IPS-18c (cell line): Measurements from ENCODE around the gene CEP112.
"Not testable (repeated sequence)": the region's sequence is repeated elsewhere in the genome, so short reads cannot be mapped to it uniquely, and the experiment has no call there.

Source experiments
- H3K4me3 ChIP-seq: 2 replicates; pipeline ENCODE4 v1.7.0; 2013; ENCODE audit warnings: low read depth, mild to moderate bottlenecking, low read length, moderate library complexity; ENCODE audit not compliant: insufficient read depth
- H3K9me3 ChIP-seq: one replicate; pipeline ENCODE4 v1.6.1; 2013; ENCODE audit warnings: mild to moderate bottlenecking, low read length, moderate library complexity; ENCODE audit not compliant: control insufficient read depth, insufficient read depth

Gene CEP112

DNA sequence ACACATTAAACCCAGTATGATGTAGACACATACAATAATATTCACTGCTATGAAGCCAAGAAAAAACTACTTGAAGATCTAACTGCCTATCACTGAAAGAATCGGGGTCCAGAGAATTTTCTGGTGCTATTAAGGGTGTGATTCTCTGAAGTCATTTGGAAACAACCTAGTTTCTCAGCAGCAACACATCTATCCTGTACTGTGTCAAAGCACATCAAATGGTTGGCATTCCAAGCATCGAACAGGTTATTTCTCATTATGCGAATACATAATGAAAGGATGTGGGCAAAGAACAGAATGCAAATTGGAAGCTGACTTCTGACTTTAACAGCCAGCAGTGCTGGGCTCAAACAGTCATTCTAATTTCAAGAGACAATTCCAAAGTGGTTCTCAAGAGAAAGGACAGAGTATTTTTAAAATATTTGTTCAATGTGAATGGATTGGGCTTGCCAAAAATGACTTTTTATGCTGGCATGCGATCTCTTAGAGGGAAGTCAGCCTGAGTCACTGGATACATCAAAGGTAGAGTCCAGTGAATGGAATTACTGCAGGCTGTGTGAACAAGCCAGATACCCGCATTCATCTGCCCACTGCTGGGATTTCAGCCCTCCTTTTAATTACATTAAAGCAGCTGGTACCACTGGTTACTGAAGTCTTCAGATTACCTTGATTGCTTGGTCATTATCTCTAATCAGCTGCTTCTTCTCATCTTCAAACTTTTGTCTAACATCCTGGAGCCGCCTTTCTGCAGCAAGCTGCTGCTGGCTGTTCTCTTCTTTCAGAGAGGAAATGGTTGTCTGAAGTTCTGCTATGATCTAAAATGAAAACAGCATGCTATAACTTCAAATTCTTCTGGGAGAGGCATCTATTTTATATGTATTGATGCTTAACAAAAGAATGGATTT lies 449.3 kb downstream of the CEP112 start:
- Histone ChIP-seq H3K4me3 (no peak overlapping the region), H3K9me3 (no peaks in the 10 kb centered on the region)

DNA sequence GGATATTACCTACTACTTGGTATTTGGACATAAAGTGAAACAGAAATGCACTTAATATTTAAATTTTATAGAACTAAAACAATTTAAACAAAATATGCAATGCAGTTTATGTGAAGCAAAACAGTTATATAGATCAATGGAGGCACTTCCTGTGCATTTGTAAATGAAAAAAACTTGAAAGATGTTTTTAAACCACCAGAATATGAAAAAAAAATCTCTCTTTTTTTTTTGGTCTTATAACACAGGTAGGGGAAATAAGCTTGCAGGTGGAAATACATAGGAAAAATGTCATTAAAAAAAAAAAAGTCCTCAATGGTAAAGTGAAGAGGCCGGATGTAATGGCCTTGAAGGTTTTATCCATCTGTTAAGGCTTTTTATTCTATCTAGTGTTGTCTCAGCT lies 450.2 kb downstream of the CEP112 start:
- no peaks in the 10 kb centered on the region for H3K9me3 ChIP-seq

DNA sequence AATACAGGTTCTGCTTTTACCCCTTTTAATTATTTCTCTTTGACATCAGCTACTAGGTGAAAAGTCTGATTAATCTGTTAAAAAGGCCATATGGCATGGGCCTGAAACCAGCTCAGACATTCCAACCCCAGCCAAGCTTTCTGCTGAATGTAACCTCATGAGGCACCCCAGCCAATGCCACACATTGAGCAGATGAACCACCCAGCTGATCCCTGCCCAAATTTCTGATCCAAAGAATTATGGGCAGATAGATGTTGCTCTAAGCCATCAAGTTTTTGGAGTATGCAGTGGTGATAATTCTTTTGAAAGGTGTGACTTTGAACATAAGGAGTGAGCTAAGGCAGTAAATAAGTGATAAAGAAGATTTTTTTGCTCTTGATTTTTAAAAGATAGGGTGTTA lies 452.9 kb downstream of the CEP112 start:
- Histone ChIP-seq H3K4me3 (no peak overlapping the region), H3K9me3 (no peaks in the 10 kb centered on the region)

More for the DNA sequence above, 450.2 kb downstream of the CEP112 start:
- H3K4me3 ChIP-seq, result no peak overlapping the region

DNA sequence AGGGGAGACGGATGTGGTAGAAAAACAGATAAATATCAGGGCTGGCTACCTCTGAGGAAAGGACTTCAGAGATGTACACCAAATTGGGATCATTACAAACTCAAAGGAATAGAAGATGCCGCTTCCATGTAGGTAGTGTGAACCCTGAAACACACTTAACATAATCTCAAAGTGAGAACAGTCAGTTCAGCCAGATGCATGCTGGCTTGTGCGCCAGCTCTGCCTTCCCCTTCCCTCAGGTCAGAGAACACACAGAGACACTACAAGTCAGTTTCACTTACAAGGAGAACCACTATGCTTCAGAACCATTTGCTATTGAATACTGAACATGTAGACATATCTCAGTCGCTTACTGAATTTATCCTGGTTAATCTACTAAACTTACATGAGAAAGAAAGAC lies 454.5 kb downstream of the CEP112 start:
- Histone ChIP-seq H3K9me3 (no peaks in the 10 kb centered on the region), H3K4me3 (no peak overlapping the region)

DNA sequence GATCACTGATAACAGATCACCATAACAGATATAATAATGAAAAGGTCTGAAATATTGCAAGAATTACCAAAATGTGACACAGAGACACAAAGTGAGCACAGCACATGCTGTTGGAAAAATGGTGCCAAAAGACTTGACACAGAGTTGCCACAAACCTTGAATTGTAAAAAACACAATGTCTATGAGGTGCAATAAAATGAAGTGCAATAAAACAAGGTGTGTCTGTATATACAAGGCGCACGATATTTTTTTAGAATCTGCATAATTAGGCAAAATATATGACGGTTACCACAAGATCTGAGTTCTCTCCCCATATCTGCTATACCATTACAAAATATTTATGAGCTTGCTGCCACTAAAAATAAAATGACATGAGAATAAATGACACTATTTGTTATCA lies 458.6 kb downstream of the CEP112 start:
- Histone ChIP-seq H3K9me3 (no peaks in the 10 kb centered on the region), H3K4me3 (no peak overlapping the region)

DNA sequence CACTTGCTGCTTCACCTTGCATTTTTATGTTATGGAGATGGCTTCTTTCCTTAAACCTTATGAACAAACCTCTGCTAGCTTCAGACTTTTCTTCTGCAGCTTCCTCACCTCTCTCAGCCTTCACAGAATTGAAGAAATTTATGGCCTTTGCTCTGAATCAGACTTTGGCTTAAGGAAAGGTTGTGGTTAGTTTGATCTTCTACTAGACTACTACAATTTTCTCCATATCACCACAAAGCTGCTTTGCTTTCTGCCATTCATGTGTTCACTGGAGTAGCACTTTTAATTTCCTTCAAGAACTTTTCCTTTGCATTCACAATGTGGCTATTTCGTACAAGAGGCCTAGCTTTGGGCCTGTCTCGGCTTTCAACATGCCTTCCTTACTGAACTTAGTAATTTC lies 459.3 kb downstream of the CEP112 start:
- not testable (repeated sequence) for H3K4me3 ChIP-seq, H3K9me3 ChIP-seq

DNA sequence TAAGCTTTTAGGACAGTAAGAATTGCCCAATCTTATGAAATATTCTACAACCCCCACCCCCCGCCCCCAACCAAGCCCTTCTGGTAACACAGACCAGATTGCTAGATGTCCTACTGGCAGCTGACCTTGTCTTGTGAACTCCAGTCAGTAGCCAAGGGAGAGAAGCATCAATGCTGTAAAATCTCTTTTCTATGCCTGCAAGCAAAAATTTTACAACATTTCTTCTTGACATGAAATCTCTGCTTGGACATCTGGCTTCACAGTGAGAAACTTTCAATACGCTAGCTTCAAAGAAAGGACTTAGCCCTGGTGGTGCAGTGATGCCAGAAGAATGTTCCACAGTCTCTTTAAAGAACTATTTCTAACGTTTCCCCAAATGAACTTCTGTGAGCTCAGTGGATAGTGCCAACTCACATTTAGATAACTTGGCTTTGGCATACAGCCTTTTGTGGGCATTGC lies 461.2 kb downstream of the CEP112 start:
- Histone ChIP-seq H3K4me3 (no peak overlapping the region), H3K9me3 (no peaks in the 10 kb centered on the region)

DNA sequence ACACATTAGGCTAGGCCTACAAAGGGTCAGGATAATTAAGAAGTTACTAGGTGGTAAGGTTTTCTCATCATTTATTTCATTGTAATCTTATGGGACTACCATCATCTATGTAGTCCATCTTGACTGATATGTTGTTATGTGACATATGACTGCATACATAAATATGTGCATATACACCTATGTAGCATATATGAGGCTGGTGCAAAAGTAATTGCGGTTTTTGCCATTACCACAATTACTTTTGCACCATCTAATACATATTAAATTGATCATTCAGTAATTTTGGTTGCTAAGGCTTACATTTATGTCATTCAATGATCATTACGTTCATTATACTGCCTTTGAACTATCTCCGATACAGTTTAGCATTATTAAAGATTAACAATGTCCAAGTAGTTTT lies 462.7 kb downstream of the CEP112 start:
- H3K9me3 ChIP-seq, result no peaks in the 10 kb centered on the region

DNA sequence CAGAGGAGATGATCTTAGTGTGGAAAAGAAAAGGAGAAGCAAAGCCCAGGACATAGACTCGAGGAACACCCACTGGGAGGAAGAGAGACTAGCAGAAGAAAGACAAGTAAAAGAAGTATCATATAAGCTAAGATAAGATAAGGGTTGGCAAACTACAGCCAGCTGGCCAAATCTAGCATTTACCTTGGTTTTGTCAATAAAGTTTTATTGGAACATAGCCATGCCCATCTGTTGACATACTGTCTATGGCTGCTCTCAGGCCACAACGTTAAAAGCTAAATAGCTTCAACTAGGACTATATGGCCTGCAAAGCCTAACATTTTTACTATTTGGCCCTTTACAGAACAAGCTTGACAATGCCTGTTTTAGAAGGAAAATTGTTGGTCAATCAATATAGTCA lies 464.1 kb downstream of the CEP112 start:
- Histone ChIP-seq H3K9me3 (no peaks in the 10 kb centered on the region), H3K4me3 (no peak overlapping the region)

More for the DNA sequence above, 462.7 kb downstream of the CEP112 start:
- no peak overlapping the region for H3K4me3 ChIP-seq

DNA sequence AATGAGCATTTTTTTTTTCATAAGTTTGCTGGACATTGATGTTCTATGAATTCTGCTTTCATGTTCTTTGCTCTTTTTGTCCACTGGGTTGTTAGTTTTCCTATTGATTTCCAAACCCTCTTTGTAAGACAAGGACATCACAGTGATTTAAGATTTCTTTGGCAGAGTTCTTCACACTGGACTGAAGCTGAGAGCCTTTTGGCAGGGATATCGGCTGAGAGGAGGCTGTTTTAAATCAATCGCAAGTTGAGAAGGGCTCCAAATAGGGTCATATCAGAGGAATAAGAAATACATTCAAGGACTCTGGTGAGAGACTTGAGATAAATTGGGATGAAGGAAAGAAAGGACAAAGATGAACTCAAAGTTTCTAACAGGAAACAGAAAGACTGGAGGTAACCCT lies 464.7 kb downstream of the CEP112 start:
- H3K9me3 ChIP-seq, result no peaks in the 10 kb centered on the region
- H3K4me3 ChIP-seq, result no peak overlapping the region

DNA sequence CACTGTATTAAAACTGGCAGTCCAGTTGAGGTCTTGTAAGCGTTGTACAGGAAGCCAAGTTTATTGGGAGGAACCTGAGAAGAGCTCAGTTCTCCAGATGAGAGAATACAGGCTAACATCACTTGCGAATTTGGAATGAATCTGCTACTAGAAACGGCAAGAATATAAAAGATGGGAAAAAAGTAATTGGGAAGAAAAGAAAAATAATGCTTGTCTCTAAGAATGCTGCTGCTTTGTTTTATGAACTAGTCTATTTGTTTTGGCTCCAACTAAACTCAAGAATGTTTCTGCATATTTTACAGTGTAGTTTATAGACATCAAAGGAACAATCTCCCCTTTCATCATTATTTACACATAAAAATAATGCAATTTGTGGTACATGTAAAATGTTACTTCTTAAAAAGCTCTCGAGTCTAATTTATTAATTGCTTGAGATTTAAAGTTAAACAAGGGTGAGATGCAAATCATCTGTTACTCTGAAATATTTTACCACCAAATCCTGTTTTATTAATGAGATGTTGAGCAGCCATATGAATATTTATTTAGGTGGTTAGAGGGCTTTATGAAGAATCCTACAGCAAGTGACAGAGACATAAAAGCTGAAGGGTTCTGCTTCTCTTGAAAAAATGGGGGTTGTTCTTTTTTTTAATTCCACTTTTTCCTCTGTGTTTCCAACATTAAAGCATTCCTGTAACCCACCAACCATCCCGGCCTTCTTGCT lies 468.3 kb downstream of the CEP112 start:
- Histone ChIP-seq H3K4me3 (no peak overlapping the region), H3K9me3 (no peaks in the 10 kb centered on the region)

DNA sequence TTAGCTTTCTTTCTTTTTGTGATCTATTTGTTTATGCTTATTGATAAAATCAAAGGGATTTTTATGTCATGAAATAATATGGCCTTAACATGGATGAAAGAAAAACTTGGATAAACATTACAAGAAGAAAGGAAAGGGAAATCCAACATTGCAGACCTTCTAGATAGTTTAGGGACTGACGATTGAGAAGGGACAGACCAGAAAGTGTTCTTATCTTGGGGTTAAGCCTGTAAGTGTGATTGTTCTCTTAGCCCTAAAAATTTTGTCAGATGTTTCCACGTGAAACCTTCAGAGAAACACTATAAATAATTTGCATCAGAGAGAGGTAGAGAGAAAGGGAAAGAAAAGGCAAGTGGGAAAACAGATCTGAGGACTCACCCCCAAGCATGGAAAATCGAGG lies 473.3 kb downstream of the CEP112 start:
- Histone ChIP-seq H3K4me3 (no peak overlapping the region), H3K9me3 (no peaks in the 10 kb centered on the region)

DNA sequence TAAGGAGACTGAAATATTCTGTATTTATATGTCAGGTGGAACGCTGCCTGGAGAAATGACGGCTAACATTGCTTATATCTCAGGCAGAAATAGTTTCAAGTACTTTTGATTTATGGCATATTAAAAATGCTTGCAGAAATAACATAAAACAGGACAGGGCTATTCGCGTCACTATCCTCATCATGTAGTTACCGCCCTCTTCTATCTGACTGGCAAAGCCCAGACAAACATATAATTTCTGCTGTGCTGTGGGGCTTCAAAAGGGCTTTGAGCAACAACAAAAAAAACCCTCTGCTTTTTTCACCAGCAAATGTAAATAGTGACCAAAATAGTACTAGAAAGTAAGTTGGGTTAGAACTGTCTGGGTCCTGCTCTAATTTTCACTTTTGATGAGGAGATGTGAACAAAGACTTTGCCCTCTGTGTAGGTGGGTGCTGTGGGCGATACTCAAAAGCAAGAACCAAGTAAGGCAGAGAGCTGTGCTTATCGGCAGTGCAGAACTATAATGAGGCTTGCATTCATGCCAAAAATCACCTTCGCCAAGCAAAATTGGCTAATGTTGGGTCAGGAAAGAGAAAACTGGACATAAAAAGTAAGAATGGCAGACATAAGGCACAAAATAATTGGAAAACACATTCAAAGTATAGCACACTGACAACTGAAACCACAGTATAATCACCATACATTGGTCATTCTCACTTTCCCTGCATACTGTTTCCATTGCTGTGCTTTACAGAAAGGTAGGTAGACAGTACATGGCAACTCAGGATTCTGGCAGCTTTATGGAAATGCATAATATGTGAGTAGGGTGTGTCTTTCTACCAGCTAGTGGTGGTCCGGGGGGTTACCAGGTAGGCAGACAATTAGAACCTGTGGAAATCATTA lies 479.3 kb downstream of the CEP112 start:
- Histone ChIP-seq H3K4me3 (no peak overlapping the region), H3K9me3 (no peaks in the 10 kb centered on the region)

DNA sequence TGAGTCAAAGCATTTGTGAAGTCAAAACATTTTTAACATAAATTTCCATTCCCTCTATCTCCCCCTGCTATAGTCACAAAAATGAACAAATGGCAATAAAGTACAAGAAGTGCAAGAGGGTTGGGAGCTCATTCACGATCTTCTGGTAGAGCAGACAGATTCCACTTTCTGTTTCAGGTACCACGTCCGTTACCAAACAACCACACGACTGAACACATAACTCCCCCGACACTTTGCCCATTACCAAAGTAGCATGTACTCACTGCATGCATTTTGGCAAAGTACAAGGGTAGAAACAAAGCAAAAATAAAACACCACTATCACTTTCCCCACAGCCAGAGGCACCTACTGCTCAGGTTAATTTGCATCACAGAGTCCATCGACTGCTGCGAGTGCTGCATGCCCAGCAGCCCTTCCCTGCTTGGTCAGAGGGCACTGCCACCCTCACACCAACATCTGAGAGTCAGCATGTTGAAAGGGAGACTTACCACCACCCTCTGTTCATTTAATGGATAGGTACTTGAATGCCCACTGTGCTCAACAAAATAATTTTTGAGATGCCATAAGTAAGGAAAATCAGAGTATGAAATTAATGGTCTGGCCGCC lies 480.2 kb downstream of the CEP112 start:
- no peaks in the 10 kb centered on the region for H3K9me3 ChIP-seq
- H3K4me3 ChIP-seq, result no peak overlapping the region

DNA sequence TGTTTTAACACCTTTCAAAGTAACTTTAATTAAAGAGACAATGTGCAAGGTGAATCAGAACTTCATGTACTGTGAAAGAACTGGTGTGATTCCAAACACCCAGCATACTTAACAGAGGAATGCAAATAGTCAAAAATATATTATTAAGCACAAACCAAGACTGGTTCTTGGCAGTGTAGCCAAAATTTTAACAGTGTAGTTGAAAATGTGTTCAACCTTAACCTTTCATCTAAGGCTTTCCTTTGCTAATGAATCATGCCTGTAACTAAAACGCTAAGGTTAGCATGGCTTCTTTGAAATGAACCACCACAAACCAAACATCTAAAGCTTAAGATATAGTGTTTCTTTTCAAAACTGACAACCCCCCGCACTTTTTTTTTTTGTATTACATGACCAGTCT lies 484.2 kb downstream of the CEP112 start:
- Histone ChIP-seq H3K9me3 (no peaks in the 10 kb centered on the region), H3K4me3 (no peak overlapping the region)

DNA sequence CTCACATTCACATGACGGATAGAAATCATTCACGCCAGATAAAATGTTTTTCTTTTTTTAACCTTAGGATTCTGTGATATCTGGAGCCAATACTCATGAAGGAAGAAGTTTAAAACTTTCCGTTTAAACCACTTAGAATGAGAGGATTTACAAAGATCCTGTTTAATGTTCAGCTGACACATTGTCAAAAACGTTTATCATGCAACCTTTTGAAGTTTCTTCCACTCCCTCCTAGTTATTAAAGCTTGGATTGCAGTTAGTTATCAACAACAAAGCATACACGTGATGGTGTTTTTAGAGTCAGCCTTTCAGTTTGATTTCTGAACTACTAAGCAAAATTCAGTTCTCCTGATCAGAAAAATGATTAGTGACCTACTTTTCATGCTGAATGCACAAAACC lies 487.2 kb downstream of the CEP112 start:
- Histone ChIP-seq H3K4me3 (no peak overlapping the region), H3K9me3 (no peaks in the 10 kb centered on the region)

DNA sequence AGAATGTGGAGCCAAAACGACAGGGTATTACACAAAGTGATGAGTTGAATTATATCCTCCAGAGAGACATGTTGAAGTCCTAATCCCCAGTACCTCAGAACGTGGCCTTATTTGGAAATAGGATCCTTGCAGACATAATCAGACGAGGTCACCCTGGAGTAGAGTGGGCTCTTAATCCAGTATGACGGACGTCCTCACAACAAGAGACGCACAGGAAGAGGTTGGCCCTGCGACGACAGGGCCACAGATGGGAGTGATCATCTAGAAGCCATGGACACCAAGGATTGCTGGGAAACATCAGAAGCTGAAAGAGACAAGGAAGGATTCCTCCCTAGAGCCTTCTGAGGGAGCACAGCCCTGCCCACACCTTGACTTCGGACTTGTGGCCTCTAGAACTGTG lies 488.0 kb downstream of the CEP112 start:
- Histone ChIP-seq H3K4me3 (no peak overlapping the region), H3K9me3 (no peaks in the 10 kb centered on the region)
